GM19372 (cell line): ENCODE results near the gene SRSF1.
"Not testable (repeated sequence)": the region's sequence is repeated elsewhere in the genome, so short reads cannot be mapped to it uniquely, and the experiment has no call there.

Source experiments
- ATAC-seq: cut with Tn5 transposase; IDR thresholded peaks from one replicate; pipeline ENCODE4 v1.9.1; 2021; ENCODE audit warnings: mild to moderate bottlenecking, low read depth, moderate library complexity; ENCODE audit not compliant: unreplicated experiment

SRSF1 gene

DNA sequence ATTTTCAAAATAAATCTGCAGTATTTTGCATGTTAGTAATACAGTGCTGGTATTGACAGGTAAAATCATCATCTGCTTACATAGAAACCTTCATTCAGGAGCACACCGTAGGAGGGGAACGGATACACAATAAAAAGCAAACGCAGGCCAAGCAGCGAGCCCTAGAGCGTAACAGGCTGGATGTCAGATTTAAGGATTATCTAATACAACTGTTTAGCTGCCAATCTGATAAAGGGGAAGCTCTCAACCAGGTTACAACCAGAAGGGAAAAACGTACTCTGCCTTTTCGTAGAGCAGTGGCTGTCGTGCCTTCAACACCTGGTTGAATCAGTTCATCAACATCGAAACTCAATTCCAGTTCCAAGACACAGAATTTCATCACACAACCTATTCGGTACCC, 35.5 kb downstream of the SRSF1 start:
- ATAC-seq = no peak

DNA sequence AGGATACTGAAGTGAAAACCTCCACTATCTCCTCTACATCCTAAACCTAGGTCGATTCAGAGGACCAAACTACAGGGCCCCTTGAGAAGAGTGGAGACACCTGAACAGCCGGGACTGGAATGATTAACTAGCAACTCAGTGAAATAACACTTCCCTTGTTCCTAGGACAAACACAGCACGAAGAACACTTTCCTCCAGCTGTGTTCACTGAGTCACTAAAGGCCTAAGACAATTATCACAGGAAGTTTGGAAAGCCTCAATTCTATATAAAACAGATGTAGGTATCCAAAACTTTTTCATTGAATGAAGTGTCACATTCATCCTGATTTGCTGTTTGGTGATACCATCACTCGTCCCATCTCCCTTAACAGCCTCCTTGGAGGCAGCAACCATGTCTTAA, 36.3 kb downstream of the SRSF1 start:
- ATAC-seq = no peak

DNA sequence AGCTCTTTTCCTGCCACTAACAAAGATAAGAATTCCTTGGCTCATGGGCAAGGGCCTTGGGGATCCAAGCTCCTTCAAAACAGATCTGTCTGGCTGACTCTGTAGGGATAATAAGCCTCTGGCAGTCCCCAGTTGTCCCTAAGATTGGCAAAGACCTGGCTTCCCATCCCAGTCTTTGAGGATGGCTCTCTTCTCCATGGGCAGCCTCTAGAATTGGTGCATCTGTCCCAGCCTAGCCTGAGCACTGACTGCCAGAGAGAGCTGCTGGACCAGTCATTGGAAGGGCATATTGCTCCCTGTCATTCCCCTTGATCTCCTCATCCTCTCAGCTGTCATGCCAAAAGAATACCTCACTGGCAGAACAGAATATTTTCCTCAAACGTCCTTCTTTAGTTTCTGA, 38.6 kb downstream of the SRSF1 start:
- no peak for ATAC-seq

DNA sequence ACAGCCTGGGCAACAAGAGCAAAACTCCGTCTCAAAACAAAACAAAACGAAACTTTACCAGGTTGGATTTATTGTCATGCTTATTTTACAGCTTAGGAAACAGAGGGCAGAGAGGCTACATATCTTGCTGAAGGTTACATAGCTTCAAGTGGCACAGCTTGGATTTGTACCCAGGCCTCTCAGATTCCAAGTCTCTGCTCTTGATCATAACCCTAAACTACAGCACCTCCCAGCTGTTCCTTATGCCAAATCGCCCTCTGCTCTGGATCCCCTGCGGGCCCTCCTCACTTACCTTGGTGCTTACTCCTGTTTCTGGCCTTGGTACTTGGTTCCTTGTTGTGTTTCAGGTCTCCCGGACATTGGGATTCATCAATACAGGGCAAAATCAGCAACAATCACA, 40.2 kb downstream of the SRSF1 start:
- no peak for ATAC-seq

DNA sequence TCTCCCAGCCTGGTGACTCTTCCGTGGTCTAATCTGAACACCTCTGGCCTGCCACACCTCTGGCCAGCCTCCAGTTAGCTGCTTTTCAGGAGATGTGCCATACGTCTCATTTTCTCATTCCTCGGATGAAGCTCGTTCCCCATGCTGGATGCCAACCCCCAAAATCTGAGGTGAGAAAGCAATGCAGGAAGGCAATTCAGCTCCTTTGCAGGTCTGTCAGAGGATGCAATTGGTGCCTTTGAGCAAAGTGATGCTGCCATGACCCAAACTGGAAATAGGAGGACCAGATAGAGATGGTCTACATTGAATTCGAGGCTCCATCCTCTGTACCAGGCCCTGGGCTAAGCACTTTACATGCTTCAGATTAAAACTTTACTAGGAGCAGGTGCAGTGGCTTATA, 40.8 kb downstream of the SRSF1 start:
- no peak for ATAC-seq

DNA sequence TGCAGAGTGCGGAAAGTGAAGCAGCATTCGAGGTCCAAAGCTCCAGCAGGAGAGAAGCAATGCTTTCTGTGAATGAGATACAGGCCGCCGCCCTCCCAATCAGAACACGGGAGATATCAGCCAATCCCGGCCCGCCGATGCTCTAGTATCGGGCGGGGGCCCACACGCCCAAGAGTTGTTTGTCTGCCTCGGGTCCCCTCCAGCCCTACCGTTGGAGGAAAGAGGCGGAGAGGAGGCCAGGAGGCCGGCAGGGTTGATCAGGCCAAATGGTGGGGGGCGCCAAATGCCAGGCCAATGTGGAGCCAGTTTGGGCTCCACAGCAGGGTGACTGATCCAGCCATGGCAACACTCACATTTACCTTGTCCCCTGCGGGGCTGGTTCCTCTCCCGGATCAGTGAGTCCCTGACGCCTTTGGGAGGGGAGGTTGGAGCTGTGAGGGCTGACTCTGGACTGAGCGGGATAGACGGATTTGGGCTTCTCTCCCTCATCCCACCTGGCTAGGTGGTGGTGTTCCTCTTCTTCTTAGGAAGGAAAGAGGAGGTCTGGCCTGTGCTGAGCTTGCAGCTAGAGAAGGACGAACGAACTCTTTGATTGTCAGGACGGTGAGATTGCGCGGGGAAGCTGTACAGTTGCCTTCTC, 41.4 kb downstream of the SRSF1 start:
- no peak for ATAC-seq

DNA sequence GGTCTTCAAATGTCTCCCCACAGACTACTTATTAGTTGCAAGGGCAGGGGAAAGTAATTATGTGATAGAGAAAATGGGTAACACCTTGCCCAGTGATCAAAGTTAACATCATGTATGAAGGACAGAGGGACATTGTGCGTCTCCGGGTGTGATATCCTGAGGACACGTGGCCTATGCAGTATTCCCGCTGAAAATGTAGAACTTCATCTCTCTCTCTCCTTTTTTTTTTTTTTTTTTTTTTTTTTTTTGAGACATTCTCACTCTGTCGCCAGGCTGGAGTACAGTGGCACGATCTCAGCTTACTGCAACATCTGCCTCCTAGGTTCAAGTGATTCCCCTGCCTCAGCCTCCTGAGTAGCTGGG, 43.9 kb downstream of the SRSF1 start:
- ATAC-seq = no peak

DNA sequence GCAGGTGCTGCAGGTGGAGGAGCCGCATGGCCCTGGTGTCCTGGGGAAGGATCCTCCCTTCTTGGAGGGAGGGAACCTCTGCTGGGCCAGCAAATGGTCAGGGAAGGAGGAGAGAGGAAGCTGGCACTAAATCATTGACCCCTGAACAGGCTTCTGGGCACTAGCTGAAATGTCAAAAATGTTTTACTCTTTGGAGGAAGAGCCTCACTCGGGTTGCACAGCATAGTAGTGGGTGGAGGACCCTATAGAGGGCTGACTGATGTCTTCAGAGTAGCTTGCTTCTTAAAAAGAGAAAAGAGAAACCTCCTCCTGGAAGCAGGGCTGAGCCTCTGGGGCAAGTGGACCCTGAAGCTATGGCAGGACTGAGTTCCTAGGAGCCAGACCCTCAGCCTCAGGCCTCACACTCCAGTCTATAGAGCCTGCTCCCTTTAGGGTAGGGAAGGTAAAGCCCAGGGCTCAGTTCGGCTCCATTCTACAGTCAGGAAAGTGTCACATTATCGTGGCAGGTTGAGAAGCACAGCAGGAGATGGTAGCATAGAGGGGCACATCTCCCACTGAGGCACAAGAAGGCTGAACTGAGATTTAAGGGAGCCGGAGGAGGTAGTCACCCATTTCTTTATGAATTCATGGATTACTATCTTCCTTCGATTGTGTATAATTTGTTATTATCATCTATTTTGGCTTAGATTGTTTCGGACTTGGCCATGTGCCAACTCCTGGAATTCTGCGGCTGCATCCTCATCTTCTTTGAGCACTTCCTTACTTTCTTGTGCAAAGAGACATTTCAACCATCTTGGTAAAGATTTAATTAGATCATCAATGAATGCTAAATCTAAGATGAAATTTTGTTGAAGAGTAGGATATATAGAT, 44.5 kb downstream of the SRSF1 start:
- ATAC-seq = no peak

DNA sequence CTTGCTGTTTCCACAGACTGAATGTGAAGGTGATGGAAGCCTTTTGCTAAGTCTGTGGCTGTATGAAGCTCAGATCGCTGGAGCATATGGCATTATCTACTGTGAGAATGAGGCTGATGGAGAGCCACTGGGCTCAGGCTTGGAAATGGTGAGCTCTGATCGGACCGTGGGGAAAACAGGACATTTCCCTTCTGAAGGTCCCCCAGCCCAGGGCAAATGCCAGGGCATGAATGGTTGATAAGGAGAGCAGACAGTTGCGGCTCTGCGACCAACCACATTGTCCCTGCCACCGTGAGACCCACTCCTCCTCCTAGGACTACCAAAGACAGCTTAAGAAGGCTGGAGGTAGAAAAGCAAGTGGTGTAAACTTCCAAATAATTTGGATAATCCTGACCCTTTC, 47.1 kb downstream of the SRSF1 start:
- no peak for ATAC-seq

DNA sequence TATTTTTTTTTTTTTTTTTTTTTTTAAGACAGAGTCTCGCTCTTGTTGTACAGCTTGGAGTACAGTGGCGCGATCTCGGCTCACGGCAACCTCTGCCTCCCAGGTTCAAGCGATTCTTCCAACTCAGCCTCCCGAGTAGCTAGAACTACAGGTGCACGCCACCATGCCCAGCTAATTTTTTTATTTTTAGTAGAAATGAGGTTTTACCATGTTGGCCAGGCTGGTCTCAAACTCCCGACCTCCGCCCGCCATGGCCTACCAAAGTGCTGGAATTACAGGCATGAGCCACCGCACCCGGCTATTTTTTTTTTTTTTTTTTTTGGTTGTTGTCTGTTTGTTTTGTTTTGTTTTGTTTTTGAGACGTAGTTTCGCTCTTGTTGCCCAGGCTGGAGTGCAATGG, 48.7 kb downstream of the SRSF1 start:
- ATAC-seq = not testable (repeated sequence)

DNA sequence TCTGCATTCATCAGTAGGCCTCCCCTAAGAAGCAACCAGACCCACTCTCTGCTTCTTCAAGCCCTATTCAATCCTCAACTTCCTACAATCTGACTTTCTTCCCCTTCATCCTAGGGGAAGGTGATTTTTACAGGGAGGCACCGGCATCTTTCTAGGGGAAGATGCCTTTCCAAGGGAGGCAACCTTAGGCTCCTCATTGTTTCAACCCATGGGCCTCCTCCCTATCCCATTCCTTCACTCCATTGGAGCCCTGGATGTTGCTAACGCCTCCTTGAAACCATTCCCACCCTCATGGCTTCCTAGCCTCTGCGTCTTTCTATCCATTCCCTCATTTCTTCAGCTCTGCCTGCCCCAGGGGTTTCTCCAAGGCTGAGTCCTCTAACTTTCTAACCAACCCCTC, 49.2 kb downstream of the SRSF1 start:
- no peak for ATAC-seq

DNA sequence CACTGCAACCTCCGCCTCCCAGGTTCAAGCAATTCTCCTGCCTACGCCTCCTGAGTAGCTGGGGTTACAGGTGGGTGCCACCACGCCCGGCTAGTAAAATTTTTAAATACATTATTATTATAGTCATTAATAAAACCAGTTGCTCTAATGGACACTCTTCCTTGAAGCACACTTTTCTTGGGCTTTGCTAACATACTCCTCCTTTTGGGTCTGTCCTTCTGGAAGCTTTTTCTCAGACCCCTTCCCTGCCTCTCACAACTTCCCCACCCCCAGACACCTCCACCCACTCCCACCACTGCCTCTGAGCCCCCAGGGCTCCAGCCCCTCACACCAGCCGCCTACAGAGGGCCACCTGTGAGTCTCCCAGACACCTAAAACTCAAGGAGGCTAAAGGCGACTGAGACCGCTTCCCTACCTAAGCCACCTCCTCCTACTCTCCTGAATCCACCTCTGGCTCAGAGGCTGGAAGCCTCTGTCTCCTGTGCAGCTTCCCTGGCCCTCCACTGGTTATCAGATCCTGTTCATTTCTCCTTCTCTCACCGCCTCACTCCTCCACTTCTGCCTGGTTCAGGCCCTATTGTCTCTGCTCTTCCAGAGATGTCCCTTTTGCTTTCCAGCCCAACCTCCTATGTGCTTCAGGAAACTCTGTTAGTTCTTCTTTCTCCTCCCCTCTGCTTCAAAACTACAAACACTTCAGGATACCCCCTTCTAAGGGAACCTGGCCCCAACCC, 49.8 kb downstream of the SRSF1 start:
- ATAC-seq = no peak

DNA sequence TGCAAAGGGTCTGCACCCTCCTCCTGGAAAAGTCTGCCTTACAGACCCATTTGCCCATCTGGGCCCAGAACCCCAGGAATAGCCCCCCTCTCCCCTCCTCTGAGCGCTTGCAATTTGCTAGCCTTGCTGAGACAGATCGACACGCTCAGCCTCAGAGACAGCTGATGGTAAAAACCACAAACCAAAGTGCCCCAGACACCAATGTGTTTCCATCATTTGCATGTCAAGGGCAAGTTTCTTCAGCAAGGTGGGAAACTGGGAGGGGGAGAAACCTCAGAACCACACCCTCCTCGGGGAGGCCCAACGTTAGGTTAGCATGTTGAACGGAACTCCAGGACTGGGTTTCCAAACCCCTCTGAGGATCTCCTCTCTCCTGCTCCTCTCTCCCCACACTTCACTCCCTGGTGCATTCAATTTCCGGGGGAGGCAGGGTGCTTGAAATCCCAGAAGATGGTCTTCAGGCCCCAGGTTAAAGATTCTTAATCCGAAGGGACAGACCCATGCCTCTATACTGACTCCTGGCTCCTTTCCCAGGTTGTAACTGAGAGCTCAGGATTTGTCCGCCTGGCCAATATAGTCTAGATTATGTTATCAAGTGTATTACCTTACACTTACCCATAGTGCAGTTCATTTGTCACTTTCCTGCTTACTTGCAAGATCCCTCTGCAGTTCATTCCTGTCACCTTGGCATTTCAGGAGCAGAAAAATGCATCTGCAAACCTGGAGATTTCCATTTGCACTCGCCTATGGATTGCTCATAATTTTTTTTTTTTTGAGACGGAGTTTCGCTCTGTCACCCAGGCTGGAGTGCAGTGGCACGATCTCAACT, 50.5 kb downstream of the SRSF1 start:
- no peak for ATAC-seq

DNA sequence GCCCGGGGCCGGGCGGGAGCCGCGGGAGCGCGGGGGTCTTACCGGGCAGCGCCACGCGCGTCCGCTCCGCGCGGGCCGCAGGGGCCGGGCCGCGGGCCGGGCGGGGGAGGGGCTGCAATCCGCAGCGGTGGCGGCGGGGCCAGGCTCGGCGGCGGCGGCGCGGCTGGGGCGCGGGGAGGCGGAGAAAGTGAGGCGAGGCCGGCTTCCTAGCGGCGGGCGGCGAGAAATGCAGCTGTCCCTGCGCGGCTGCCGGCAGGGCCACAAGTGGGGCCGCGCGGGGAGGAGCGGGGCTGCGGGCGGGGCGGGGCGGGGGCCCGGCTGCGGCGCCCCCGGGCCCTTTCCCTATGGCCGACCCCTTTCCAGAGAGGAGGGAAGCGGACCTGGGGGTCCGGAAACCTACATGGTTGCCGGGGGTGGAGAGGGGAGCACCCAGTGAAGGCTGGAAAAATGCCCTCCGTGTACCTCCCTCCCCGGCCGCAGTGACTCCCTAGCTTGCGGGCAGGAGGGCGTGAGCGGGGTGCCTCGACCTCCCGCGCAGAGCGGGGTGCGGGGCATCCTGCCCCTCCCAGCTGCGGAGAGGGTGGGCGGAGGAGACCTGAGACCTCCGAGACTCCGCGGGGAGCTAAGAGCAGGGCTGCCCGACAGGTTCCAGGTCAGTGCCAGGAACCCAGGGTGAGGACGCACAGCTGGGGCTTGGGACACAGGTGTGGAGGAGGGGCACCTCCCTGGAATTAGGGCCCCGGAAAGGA, 51.7 kb downstream of the SRSF1 start, which contains the start of gene CUEDC1:
CUEDC1 (minus strand) TSS at position 230 of the 749 bp plus-strand sequence. CDS start 69,848 bp downstream, outside the sequence.
- ATAC-seq = no peak

DNA sequence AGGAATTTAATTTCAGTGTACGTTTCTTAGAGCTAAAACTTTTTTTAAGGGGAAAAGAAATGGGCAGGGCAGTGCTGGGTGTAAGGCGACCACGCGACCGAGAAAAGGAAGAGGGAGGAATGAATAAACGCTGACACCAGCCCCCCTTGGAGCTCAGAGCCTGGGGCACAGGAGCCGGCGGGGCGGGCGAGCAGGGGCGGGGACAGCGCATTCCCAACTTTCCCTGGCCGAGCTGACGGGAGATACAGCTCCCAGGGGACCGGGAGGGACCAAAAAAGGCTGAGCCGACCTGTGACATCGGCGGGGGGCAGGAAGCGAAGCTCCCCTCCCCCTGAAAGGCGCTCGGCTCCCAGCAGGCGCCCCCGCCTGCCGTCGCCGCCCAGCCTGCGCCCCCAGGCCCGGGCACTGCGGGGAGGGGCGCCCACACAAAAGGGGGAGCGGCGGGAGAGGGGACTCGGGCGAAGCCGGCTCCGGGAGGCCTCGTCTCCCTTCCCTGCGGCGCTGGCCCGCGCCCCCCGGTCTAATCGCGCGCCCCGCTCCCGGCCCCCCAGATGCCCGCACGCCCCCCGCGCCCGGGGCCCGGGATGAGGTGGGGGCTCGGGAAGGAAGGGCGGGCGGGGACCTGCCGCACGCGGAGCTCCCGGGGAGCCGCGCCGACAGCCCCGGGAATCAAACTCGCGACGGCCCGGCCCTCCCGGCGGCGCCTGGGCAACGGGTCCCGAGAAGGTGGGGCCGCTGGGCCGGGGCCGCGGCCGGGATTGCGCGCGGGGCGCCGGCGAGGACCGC, 52.5 kb downstream of the SRSF1 start:
- no peak for ATAC-seq

DNA sequence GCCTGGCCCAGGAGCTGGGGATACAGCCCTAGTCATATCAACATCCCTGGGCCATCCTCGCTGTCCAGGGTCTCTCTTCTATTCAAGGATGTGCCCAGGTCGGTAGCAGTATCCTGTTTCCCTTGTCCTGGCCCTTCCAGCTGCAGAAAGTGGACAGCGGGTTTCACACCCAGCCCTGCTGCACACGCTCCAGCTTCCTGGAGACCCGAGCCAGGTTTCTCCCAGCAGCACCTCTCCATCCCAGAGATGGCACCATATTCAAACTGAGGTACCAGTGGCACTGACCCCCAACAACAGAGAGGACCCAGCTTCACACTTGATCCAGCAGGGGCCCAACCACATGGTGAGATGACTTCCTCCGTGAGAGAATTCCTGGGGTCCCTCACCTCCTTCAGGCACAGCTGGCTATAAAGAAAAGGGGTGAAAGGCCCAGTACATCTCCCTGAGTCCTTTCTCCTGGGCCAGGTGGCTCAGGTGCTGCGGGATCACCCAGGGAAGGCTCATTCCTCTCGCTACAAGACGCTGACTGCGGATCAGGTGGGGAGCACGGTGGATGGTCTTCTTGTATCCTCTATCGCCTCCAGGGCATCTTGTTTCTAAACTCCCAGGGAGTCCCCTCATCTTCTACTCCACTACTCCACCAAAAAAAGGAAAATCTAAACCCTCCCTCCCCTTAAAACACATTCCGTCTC, 53.2 kb downstream of the SRSF1 start:
- no peak for ATAC-seq
